GM12878 (cell line): ENCODE measurements around the gene ADARB1. TPM values are rescaled to one million over a fixed set of nuclear protein-coding genes. Genes with fewer than 3 reads are reported as not detected.

Experiments used
- ATAC-seq: fragments of 200-7000 bp; cut with Tn5 transposase; 3 replicates; pipeline ENCODE4 v1.9.1; 2020; ENCODE audit warnings: mild to moderate bottlenecking, moderate library complexity
- BruUV-seq: library from RNA; stranded (reverse); fragments of 400-500 nt; replicated peaks from 2 replicates; lab custom pipeline; 2021; lab: Mats Ljungman, UMichigan
- CTCF ChIA-PET: fragments of 300-600 bp; sonication (Branson Sonifier 250); formaldehyde crosslinking; extraction: SDS; loops from one replicate; lab custom pipeline; 2021; ENCODE audit warnings: inconsistent platforms; lab: Yijun Ruan, JAX
- POLR2A ChIA-PET: fragments of 350-600 bp; formaldehyde crosslinking; extraction: SDS; loops from one replicate; lab custom pipeline; 2021; ENCODE audit warnings: inconsistent platforms; lab: Charles Lee
- RAD21 ChIA-PET: fragments of 300-600 bp; sonication (Branson Sonifier 250); formaldehyde crosslinking; loops from one replicate; lab custom pipeline; 2023; ENCODE audit warnings: antibody characterized with exemption; ENCODE audit not compliant: unreplicated experiment; lab: Charles Lee
- SMC1A ChIA-PET: fragments of 300-600 bp; sonication (Branson Sonifier 250); formaldehyde crosslinking; loops from one replicate; lab custom pipeline; 2023; ENCODE audit not compliant: unreplicated experiment, uncharacterized antibody; lab: Charles Lee
- DNase-seq: peaks from one replicate; pipeline ENCODE4 v3.0.0-alpha.2; 2011; ENCODE audit warnings: low read depth, low spot score
- FAIRE-seq: peaks from 3 replicates; lab custom pipeline; 2011; peaks lifted over from hg19 to GRCh38; lab: Jason Lieb, UNC
- H2AFZ ChIP-seq: 2 replicates; pipeline ENCODE4 v1.6.0; 2011; ENCODE audit warnings: low read depth, low read length, control low read depth; ENCODE audit not compliant: control insufficient read depth
- H3K27ac ChIP-seq: 2 replicates; pipeline ENCODE4 v1.5.1; 2011; ENCODE audit warnings: control low read depth; ENCODE audit not compliant: control insufficient read depth, insufficient read depth
- H3K27me3 ChIP-seq, 2 experiments: replicated peaks in 1 of 2; 2 replicates each; pipeline versions ENCODE4 v1.6.0 to v1.6.1; 2011; ENCODE audit warnings: low read length in 1 of 2; ENCODE audit not compliant: control insufficient read depth in 2 of 2, insufficient read depth in 2 of 2
- H3K36me3 ChIP-seq, 2 experiments: 2 replicates each; pipeline ENCODE4 v1.5.1; 2011; ENCODE audit warnings: low read length in 1 of 2; ENCODE audit not compliant: control insufficient read depth in 2 of 2, insufficient read depth in 2 of 2
- H3K4me1 ChIP-seq: 2 replicates; pipeline ENCODE4 v1.6.1; 2011; ENCODE audit warnings: mild to moderate bottlenecking, low read length, moderate library complexity, mixed read lengths; ENCODE audit not compliant: control insufficient read depth, insufficient read depth
- H3K4me2 ChIP-seq: 2 replicates; pipeline ENCODE4 v1.6.0; 2011; ENCODE audit warnings: control low read depth; ENCODE audit not compliant: control insufficient read depth, insufficient read depth
- H3K4me3 ChIP-seq: fragments of 200-600 bp; sonication (generic); 2 replicates; pipeline ENCODE4 v1.5.1; 2016
- H3K79me2 ChIP-seq: 2 replicates; pipeline ENCODE4 v1.6.0; 2011; ENCODE audit warnings: low read length; ENCODE audit not compliant: control insufficient read depth, insufficient read depth
- H3K9ac ChIP-seq: 2 replicates; pipeline ENCODE4 v1.8.0; 2011; ENCODE audit warnings: low read length, control low read depth, mixed read lengths; ENCODE audit not compliant: control insufficient read depth, insufficient read depth
- H3K9me3 ChIP-seq: replicated peaks from 3 replicates; pipeline ENCODE4 v1.5.1; 2011; ENCODE audit warnings: mild to moderate bottlenecking, low read length; ENCODE audit not compliant: control insufficient read depth, insufficient read depth
- H4K20me1 ChIP-seq: 2 replicates; pipeline ENCODE4 v1.6.0; 2011; ENCODE audit not compliant: control insufficient read depth, insufficient read depth
- ATF7 ChIP-seq: fragments of 450-650 bp; IDR thresholded peaks from 2 replicates; pipeline ENCODE4 v1.6.1; 2016; ENCODE audit warnings: low read depth, mild to moderate bottlenecking
- CBFB ChIP-seq: IDR thresholded peaks from 2 replicates; pipeline ENCODE4 v1.6.1; 2016; ENCODE audit warnings: antibody characterized with exemption, low read depth
- EED ChIP-seq: sonication (generic); IDR thresholded peaks from 2 replicates; pipeline ENCODE4 v1.6.1; 2016; ENCODE audit warnings: antibody characterized with exemption, low read depth
- FOXM1 ChIP-seq: IDR thresholded peaks from 2 replicates; pipeline ENCODE4 v1.6.1; 2012; ENCODE audit warnings: low read depth, mild to moderate bottlenecking, inconsistent platforms, low read length, moderate library complexity
- KDM1A ChIP-seq: fragments of 200-600 bp; sonication (generic); IDR thresholded peaks from 2 replicates; pipeline ENCODE4 v1.6.1; 2016; ENCODE audit warnings: borderline replicate concordance
- RB1 ChIP-seq: fragments of 450-650 bp; formaldehyde crosslinking; IDR thresholded peaks from 2 replicates; pipeline ENCODE4 v1.6.1; 2017; ENCODE audit warnings: mild to moderate bottlenecking, borderline replicate concordance
- SMC3 ChIP-seq: IDR thresholded peaks from 2 replicates; pipeline ENCODE4 v1.6.1; 2011; ENCODE audit warnings: low read length, improper control_type of control experiment, borderline replicate concordance
- SPI1 ChIP-seq: IDR thresholded peaks from 2 replicates; pipeline ENCODE4 v1.6.1; 2011; ENCODE audit warnings: low read depth, mild to moderate bottlenecking, low read length, moderate library complexity, borderline replicate concordance; ENCODE audit not compliant: insufficient read depth
- ZBED1 ChIP-seq: IDR thresholded peaks from 2 replicates; pipeline ENCODE4 v1.6.1; 2016; ENCODE audit warnings: borderline replicate concordance
- ZNF274 ChIP-seq: IDR thresholded peaks from one replicate; pipeline ENCODE4 v1.8.0; 2011; ENCODE audit not compliant: insufficient read length, insufficient read depth
- WGBS: methylation state at CpG from one replicate; pipeline ENCODE4 v1.1.6; 2016; ENCODE audit warnings: low lambda C conversion rate; ENCODE audit not compliant: insufficient replicate concordance, insufficient coverage; ENCODE audit errors: missing lambda C conversion rate; 5-methylcytosine and 5-hydroxymethylcytosine counted together
- in situ Hi-C: fragments of 300-500 bp; cut with MboI; formaldehyde crosslinking; loops from 9 replicates; pipeline ENCODE4 v1.14.3; 2018; ENCODE audit warnings: mixed read lengths
- intact Hi-C: fragments of 100-400 bp; cut with micrococcal nuclease; formaldehyde crosslinking; loops from one replicate; pipeline ENCODE4 v1.14.2; 2022; ENCODE audit not compliant: unreplicated experiment
- polyA plus RNA-seq, 11 experiments: library from polyadenylated mRNA; depleted of rRNA in 4 of 11; unstranded in 6 of 11; stranded (reverse) in 5 of 11; fragments of >200 nt; fragmentation: Nextera tagmentation in 4 of 11; fragmentation: Illumina TruSeq in 1 of 11; extraction: Ambion mirVana in 4 of 11; extraction: Trizol in 1 of 11; gene quantifications; 1 replicate in 1 of 11; 2 replicates in 10 of 11; pipeline versions ENCODE4 v1.2.1 to v1.2.3, GENCODE V29; 2011 to 2016; ENCODE audit warnings: inconsistent platforms in 2 of 11, missing spikeins in 2 of 11, low read depth in 1 of 11
- total RNA-seq, 4 experiments: library from RNA; depleted of rRNA in 3 of 4; stranded (reverse); fragments of >200 nt in 3 of 4; fragmentation: Illumina TruSeq in 1 of 4; extraction: Trizol in 1 of 4; gene quantifications; 2 replicates each; pipeline versions ENCODE4 v1.2.1 to v1.2.3, GENCODE V29; 2013 to 2021
- TF ChIP-seq, protein P1 (sequence below): IDR thresholded peaks from 2 replicates; pipeline ENCODE4 v1.6.1; 2011; ENCODE audit warnings: borderline replicate concordance, low read depth, mild to moderate bottlenecking, moderate library complexity, mixed read lengths, low read length; ENCODE audit not compliant: insufficient read depth; ENCODE audit errors: extremely low read length
- TF ChIP-seq, protein P2 (sequence below): fragments of 450-650 bp; IDR thresholded peaks from 2 replicates; pipeline ENCODE4 v1.6.1; 2016; ENCODE audit warnings: mild to moderate bottlenecking
- TF ChIP-seq, protein P3 (sequence below): fragments of 150-350 bp; IDR thresholded peaks from 2 replicates; pipeline ENCODE4 v1.6.1; 2014; ENCODE audit warnings: mild to moderate bottlenecking, low read depth, low read length
- TF ChIP-seq, protein P4 (sequence below): fragments of 150-350 bp; IDR thresholded peaks from 2 replicates; pipeline ENCODE4 v1.6.1; 2016; ENCODE audit warnings: low read depth, low read length

The ADARB1 gene
- total and polyA plus RNA-seq, 10 of the 15 experiments (the other 5 are each of a cell fraction or from before 2014, with no cell fraction given), result 5.7 to 61.7 (median 25.3) TPM

DNA sequence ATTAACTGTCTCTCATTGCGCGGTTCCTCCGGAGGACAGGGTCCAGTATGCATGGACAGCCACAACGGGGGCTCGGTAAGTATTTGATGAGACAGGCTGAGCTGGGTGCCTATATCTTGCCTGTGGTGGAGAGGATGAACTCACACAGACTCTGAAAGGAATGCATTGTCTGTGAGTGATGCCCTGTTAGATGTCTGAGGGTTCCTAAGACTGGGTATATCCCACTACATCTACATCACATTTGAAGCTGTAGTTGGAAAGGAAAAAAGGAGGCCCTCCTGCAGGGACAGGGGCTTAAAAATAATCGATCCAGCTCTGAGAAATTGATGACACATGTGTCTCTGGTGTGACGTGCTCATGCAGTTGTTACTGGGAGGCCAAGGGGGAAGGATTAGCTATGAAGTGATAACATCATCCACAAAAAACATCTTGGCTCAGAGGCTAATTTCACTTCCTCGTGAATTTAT is 1.9 kb downstream of the ADARB1 start:
- WGBS, result 58% methylated on average over 8 of the region's 8 CpGs
- ChIA-PET POLR2A (interaction anchor here (1.0 to 1.7 kb wide), 6 partner anchors 10 to 149 kb away, joined by 3 to 9 read pairs (median 4); no protein-coding TSS in a partner anchor), SMC1A (interaction anchor here (2.1 to 6.4 kb wide), 7 partner anchors 10 to 61 kb away, joined by 9 to 77 read pairs (median 13); no protein-coding TSS in a partner anchor), CTCF (interaction anchor here (0.7 to 6.2 kb wide), 10 partner anchors 19 to 144 kb away, joined by 3 to 65 read pairs (median 9); no protein-coding TSS in a partner anchor), RAD21 (interaction anchor here (0.7 to 5.3 kb wide), 10 partner anchors 10 to 62 kb away, joined by 3 to 62 read pairs (median 4); no protein-coding TSS in a partner anchor)
- Histone ChIP-seq H3K27me3 (peaks cover 0 to 9% of the 10 kb centered on the region in 2 experiments; a peak in 2 of 4 replicates), H3K4me3 (no peak overlapping the region), H3K79me2 (no peaks in the 10 kb centered on the region), H3K4me2 (no peak overlapping the region; the same call in 1 of the 2 replicates), H4K20me1 (no peaks in the 10 kb centered on the region), H3K9ac (no peak overlapping the region), H3K9me3 (no peaks in the 10 kb centered on the region; the same call in 2 of the 3 replicates), H3K27ac (no peak overlapping the region), H3K36me3 (no peaks in the 10 kb centered on the region; a peak in 1 of 4 replicates), H3K4me1 (0 out of 2 replicates have a peak, but pooled peaks cover 5% of the 10 kb centered on the region), H2AFZ (no peak overlapping the region)
- no TSS peak for BruUV-seq
- ATAC-seq, result peak; percentile 48
- no peak for FAIRE-seq
- intact Hi-C loops, result no loop called here
- DNase-seq, result no peak
- in situ Hi-C loops, result no loop called here
- TF ChIP-seq ZBED1, result no peak
- TF ChIP-seq, protein P1, sequence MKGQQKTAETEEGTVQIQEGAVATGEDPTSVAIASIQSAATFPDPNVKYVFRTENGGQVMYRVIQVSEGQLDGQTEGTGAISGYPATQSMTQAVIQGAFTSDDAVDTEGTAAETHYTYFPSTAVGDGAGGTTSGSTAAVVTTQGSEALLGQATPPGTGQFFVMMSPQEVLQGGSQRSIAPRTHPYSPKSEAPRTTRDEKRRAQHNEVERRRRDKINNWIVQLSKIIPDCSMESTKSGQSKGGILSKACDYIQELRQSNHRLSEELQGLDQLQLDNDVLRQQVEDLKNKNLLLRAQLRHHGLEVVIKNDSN, result no peak
- TF ChIP-seq, protein P2, sequence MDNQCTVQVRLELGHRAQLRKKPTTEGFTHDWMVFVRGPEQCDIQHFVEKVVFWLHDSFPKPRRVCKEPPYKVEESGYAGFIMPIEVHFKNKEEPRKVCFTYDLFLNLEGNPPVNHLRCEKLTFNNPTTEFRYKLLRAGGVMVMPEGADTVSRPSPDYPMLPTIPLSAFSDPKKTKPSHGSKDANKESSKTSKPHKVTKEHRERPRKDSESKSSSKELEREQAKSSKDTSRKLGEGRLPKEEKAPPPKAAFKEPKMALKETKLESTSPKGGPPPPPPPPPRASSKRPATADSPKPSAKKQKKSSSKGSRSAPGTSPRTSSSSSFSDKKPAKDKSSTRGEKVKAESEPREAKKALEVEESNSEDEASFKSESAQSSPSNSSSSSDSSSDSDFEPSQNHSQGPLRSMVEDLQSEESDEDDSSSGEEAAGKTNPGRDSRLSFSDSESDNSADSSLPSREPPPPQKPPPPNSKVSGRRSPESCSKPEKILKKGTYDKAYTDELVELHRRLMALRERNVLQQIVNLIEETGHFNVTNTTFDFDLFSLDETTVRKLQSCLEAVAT, result no peak
- TF ChIP-seq SMC3, result no peak
- TF ChIP-seq CBFB, result no peak
- 0 out of 2 replicates have a peak, but pooled peaks have one; percentile 21 for TF ChIP-seq ATF7
- TF ChIP-seq RB1, result no peak
- TF ChIP-seq ZNF274, result no peak
- no peak for TF ChIP-seq FOXM1
- no peak for TF ChIP-seq KDM1A
- peak; percentile 28; the same call in 1 of the 2 replicates for TF ChIP-seq SPI1
- TF ChIP-seq EED, result 0 out of 2 replicates have a peak, but pooled peaks have one; percentile 9
- TF ChIP-seq, protein P3, sequence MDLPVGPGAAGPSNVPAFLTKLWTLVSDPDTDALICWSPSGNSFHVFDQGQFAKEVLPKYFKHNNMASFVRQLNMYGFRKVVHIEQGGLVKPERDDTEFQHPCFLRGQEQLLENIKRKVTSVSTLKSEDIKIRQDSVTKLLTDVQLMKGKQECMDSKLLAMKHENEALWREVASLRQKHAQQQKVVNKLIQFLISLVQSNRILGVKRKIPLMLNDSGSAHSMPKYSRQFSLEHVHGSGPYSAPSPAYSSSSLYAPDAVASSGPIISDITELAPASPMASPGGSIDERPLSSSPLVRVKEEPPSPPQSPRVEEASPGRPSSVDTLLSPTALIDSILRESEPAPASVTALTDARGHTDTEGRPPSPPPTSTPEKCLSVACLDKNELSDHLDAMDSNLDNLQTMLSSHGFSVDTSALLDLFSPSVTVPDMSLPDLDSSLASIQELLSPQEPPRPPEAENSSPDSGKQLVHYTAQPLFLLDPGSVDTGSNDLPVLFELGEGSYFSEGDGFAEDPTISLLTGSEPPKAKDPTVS, result no peak
- TF ChIP-seq, protein P4, sequence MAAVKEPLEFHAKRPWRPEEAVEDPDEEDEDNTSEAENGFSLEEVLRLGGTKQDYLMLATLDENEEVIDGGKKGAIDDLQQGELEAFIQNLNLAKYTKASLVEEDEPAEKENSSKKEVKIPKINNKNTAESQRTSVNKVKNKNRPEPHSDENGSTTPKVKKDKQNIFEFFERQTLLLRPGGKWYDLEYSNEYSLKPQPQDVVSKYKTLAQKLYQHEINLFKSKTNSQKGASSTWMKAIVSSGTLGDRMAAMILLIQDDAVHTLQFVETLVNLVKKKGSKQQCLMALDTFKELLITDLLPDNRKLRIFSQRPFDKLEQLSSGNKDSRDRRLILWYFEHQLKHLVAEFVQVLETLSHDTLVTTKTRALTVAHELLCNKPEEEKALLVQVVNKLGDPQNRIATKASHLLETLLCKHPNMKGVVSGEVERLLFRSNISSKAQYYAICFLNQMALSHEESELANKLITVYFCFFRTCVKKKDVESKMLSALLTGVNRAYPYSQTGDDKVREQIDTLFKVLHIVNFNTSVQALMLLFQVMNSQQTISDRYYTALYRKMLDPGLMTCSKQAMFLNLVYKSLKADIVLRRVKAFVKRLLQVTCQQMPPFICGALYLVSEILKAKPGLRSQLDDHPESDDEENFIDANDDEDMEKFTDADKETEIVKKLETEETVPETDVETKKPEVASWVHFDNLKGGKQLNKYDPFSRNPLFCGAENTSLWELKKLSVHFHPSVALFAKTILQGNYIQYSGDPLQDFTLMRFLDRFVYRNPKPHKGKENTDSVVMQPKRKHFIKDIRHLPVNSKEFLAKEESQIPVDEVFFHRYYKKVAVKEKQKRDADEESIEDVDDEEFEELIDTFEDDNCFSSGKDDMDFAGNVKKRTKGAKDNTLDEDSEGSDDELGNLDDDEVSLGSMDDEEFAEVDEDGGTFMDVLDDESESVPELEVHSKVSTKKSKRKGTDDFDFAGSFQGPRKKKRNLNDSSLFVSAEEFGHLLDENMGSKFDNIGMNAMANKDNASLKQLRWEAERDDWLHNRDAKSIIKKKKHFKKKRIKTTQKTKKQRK, result no peak
